SH-SY5Y (cell line): Measurements from ENCODE around the gene TENM4.

Experiments used
- GATA2 ChIP-seq: IDR thresholded peaks from 2 replicates; pipeline ENCODE4 v1.6.1; 2011; ENCODE audit warnings: mild to moderate bottlenecking, low read depth, low read length
- GATA3 ChIP-seq: IDR thresholded peaks from 2 replicates; pipeline ENCODE4 v1.6.1; 2011; ENCODE audit warnings: low read depth, mild to moderate bottlenecking, low read length, moderate library complexity

Gene TENM4

GRCh38 chr11:78935398-78936068, 505.3 kb downstream of the TENM4 start:
- TF ChIP-seq GATA2: no peak
- TF ChIP-seq GATA3: no peak

GRCh38 chr11:78933350-78933749, 507.5 kb downstream of the TENM4 start:
- TF ChIP-seq GATA2: no peak
- no peak for TF ChIP-seq GATA3

- TF ChIP-seq GATA2 (no peak), GATA3 (no peak)
Measured at GRCh38 chr11:78932757-78933156, 508.1 kb downstream of the TENM4 start.

- TF ChIP-seq GATA3 (no peak), GATA2 (no peak)
Measured at GRCh38 chr11:78931891-78932290, 508.9 kb downstream of the TENM4 start.

GRCh38 chr11:78930810-78931523, 509.9 kb downstream of the TENM4 start:
- no peak for TF ChIP-seq GATA2
- TF ChIP-seq GATA3: no peak

GRCh38 chr11:78929906-78930220, 511.0 kb downstream of the TENM4 start:
- no peak for TF ChIP-seq GATA2
- TF ChIP-seq GATA3: no peak

GRCh38 chr11:78929207-78929905, 511.5 kb downstream of the TENM4 start:
- no peak for TF ChIP-seq GATA2
- TF ChIP-seq GATA3: no peak

- TF ChIP-seq GATA3: no peak
- TF ChIP-seq GATA2: no peak
Measured at GRCh38 chr11:78927511-78927910, 513.3 kb downstream of the TENM4 start.

GRCh38 chr11:78926633-78927338, 514.0 kb downstream of the TENM4 start:
- TF ChIP-seq GATA2 (peak; percentile 74), GATA3 (peak; percentile 88)

- TF ChIP-seq GATA3: no peak
Measured at GRCh38 chr11:78925387-78925786, 515.4 kb downstream of the TENM4 start.

- TF ChIP-seq GATA2: no peak
- TF ChIP-seq GATA3: no peak
Measured at GRCh38 chr11:78922859-78923625, 517.8 kb downstream of the TENM4 start.

- TF ChIP-seq GATA3 (no peak), GATA2 (peak; percentile 50; the same call in 1 of the 2 replicates)
Measured at GRCh38 chr11:78921509-78921908, 519.3 kb downstream of the TENM4 start.

- no peak for TF ChIP-seq GATA3
- TF ChIP-seq GATA2: no peak
Measured at GRCh38 chr11:78920329-78920728, 520.5 kb downstream of the TENM4 start.

DNA sequence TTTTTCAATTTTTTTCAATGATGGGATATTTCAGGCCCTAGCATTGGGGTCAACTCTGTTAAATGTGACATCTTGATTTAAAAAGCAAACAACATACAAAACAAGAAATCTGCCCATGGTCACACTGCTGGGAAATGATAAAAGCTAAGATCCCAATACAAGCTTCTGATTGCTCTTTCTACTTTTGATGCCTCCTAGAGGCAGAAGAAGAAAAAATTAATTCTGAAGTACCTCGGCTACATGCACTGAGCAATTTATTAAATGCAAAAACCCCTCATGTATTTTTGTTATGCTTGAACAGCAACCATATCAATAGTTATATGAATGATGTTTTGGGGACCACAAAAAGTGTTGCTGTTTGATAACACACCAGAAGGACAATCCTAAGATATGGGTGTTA, 524.1 kb downstream of the TENM4 start:
- TF ChIP-seq GATA3 (no peak), GATA2 (no peak)
